ENCODE data around the gene LYSMD2. TPM values are rescaled to one million over a fixed set of nuclear protein-coding genes. Genes with fewer than 3 reads are reported as not detected.

LYSMD2 gene
- total RNA-seq, 4 donors from 2014 or later: 12.7 to 26.4 (median 16.0) TPM

GRCh38 chr15:51776952-51777569 lies 39.6 kb upstream of the LYSMD2 start:
- H3K27me3 ChIP-seq: no peaks in the 10 kb centered on the region
- H3K4me3 ChIP-seq: no peak overlapping the region
- H3K36me3 ChIP-seq: peaks cover 0 to 7% (median 0%) of the 10 kb centered on the region in 3 donors
- H3K4me1 ChIP-seq: no peaks in the 10 kb centered on the region
- peak in 2 of 3 donors; percentile 48 to 88 for DNase-seq
- no peaks in the 10 kb centered on the region for H3K9me3 ChIP-seq
- TF ChIP-seq CTCF (IDR thresholded peaks at IDR 0.05) (peak; percentile 27 to 87 (median 76)), POLR2A (IDR thresholded peaks at IDR 0.05) (no peak)
- no peak overlapping the region for H3K27ac ChIP-seq

GRCh38 chr15:51775967-51776816 lies 38.7 kb upstream of the LYSMD2 start:
- TF ChIP-seq CTCF (IDR thresholded peaks at IDR 0.05) (peak; percentile 53 to 93 (median 86)), POLR2A (IDR thresholded peaks at IDR 0.05) (no peak)
- H3K27ac ChIP-seq: no peak overlapping the region
- peak in 2 of 3 donors; percentile 42 to 78 for DNase-seq
- H3K9me3 ChIP-seq: no peaks in the 10 kb centered on the region
- no peaks in the 10 kb centered on the region for H3K27me3 ChIP-seq
- H3K4me1 ChIP-seq: no peaks in the 10 kb centered on the region
- H3K36me3 ChIP-seq: peaks cover 0 to 7% (median 0%) of the 10 kb centered on the region in 3 donors
- no peak overlapping the region for H3K4me3 ChIP-seq

- H3K9me3 ChIP-seq: no peaks in the 10 kb centered on the region
- TF ChIP-seq CTCF (IDR thresholded peaks at IDR 0.05) (no peak), POLR2A (IDR thresholded peaks at IDR 0.05) (no peak)
- H3K4me3 ChIP-seq: no peak overlapping the region
- H3K4me1 ChIP-seq: no peaks in the 10 kb centered on the region
- H3K27ac ChIP-seq: no peak overlapping the region
- H3K27me3 ChIP-seq: no peaks in the 10 kb centered on the region
- no peak for DNase-seq
- H3K36me3 ChIP-seq: peaks cover 0 to 7% (median 0%) of the 10 kb centered on the region in 3 donors
Observed at GRCh38 chr15:51774916-51775315, 37.5 kb upstream of the LYSMD2 start.

GRCh38 chr15:51771773-51772172 lies 34.3 kb upstream of the LYSMD2 start:
- DNase-seq: no peak

GRCh38 chr15:51770902-51771301 lies 33.4 kb upstream of the LYSMD2 start:
- DNase-seq: no peak
- no peak overlapping the region for H3K27ac ChIP-seq
- no peaks in the 10 kb centered on the region for H3K9me3 ChIP-seq
- no peak overlapping the region for H3K4me3 ChIP-seq
- H3K36me3 ChIP-seq: peaks cover 0 to 7% (median 0%) of the 10 kb centered on the region in 3 donors
- TF ChIP-seq POLR2A (IDR thresholded peaks at IDR 0.05): no peak
- TF ChIP-seq CTCF (IDR thresholded peaks at IDR 0.05): no peak
- H3K4me1 ChIP-seq: peaks cover 0 to 8% (median 0%) of the 10 kb centered on the region in 4 donors
- H3K27me3 ChIP-seq: no peaks in the 10 kb centered on the region

More at GRCh38 chr15:51771773-51772172, 34.3 kb upstream of the LYSMD2 start:
- Histone ChIP-seq H3K4me1 (peaks cover 0 to 8% (median 0%) of the 10 kb centered on the region in 4 donors), H3K9me3 (no peaks in the 10 kb centered on the region), H3K27me3 (no peaks in the 10 kb centered on the region), H3K36me3 (peaks cover 0 to 7% (median 0%) of the 10 kb centered on the region in 3 donors), H3K27ac (no peak overlapping the region), H3K4me3 (no peak overlapping the region)
- TF ChIP-seq CTCF (IDR thresholded peaks at IDR 0.05) (no peak), POLR2A (IDR thresholded peaks at IDR 0.05) (no peak)

Data from Peyer's patch (tissue), 4 donors.